NT2/D1 (cell line): ENCODE results near the gene EXOC1L.

Experiments
- DNase-seq: peaks from one replicate; pipeline ENCODE4 v3.0.0-alpha.2; 2011; ENCODE audit warnings: low read depth, low spot score
- H3K27me3 ChIP-seq: 2 replicates; pipeline ENCODE4 v1.6.0; 2011; ENCODE audit warnings: mild to moderate bottlenecking; ENCODE audit not compliant: insufficient read length, insufficient read depth
- H3K36me3 ChIP-seq: 2 replicates; pipeline ENCODE4 v1.6.1; 2011; ENCODE audit warnings: mild to moderate bottlenecking, low read length, mixed read lengths; ENCODE audit not compliant: insufficient read depth, insufficient read length
- H3K4me1 ChIP-seq: 2 replicates; pipeline ENCODE4 v1.5.1; 2011; ENCODE audit not compliant: insufficient read depth, insufficient read length
- H3K4me3 ChIP-seq: 2 replicates; pipeline ENCODE4 v1.5.1; 2011; ENCODE audit warnings: low read depth; ENCODE audit not compliant: insufficient read length
- H3K9ac ChIP-seq: 2 replicates; pipeline ENCODE4 v1.6.0; 2011; ENCODE audit warnings: low read depth; ENCODE audit not compliant: insufficient read length
- H3K9me3 ChIP-seq: 2 replicates; pipeline ENCODE4 v1.5.1; 2011; ENCODE audit warnings: mild to moderate bottlenecking, low read length; ENCODE audit not compliant: insufficient read depth
- SUZ12 ChIP-seq: IDR thresholded peaks from 2 replicates; pipeline ENCODE4 v1.6.1; 2011; ENCODE audit not compliant: insufficient read length, insufficient read depth; ENCODE audit errors: extremely low read depth
- YY1 ChIP-seq: IDR thresholded peaks from 2 replicates; pipeline ENCODE4 v1.6.1; 2011; ENCODE audit not compliant: insufficient read length, insufficient read depth
- ZNF274 ChIP-seq: IDR thresholded peaks from 2 replicates; pipeline ENCODE4 v1.6.1; 2011; ENCODE audit warnings: mild to moderate bottlenecking, low read depth, low read length

Gene EXOC1L

GRCh38 chr4:55879224-55879623 lies 59.6 kb downstream of the EXOC1L start:
- no peak overlapping the region for H3K9ac ChIP-seq
- no peak overlapping the region for H3K4me3 ChIP-seq
- H3K36me3 ChIP-seq: peaks cover 22% of the 10 kb centered on the region
- no peaks in the 10 kb centered on the region for H3K27me3 ChIP-seq
- H3K9me3 ChIP-seq: peaks cover 14% of the 10 kb centered on the region; the same call in 1 of the 2 replicates
- no peak for DNase-seq
- H3K4me1 ChIP-seq: no peaks in the 10 kb centered on the region
- TF ChIP-seq ZNF274: no peak
- no peak for TF ChIP-seq SUZ12
- no peak for TF ChIP-seq YY1

- H3K4me3 ChIP-seq: no peak overlapping the region
- peaks cover 22% of the 10 kb centered on the region for H3K36me3 ChIP-seq
- H3K27me3 ChIP-seq: no peaks in the 10 kb centered on the region
- H3K4me1 ChIP-seq: no peaks in the 10 kb centered on the region
- no peak for DNase-seq
- peaks cover 14% of the 10 kb centered on the region; the same call in 1 of the 2 replicates for H3K9me3 ChIP-seq
- no peak overlapping the region for H3K9ac ChIP-seq
- no peak for TF ChIP-seq ZNF274
- no peak for TF ChIP-seq SUZ12
- TF ChIP-seq YY1: no peak
Measured at GRCh38 chr4:55880652-55881280, 61.2 kb downstream of the EXOC1L start.

GRCh38 chr4:55884093-55884850 lies 64.7 kb downstream of the EXOC1L start:
- H3K36me3 ChIP-seq: peaks cover 17% of the 10 kb centered on the region
- no peak for TF ChIP-seq ZNF274
- no peak for TF ChIP-seq SUZ12
- no peak for TF ChIP-seq YY1
- no peak for DNase-seq

GRCh38 chr4:55884851-55885219 lies 65.2 kb downstream of the EXOC1L start:
- peaks cover 14% of the 10 kb centered on the region; the same call in 1 of the 2 replicates for H3K9me3 ChIP-seq

More at GRCh38 chr4:55884093-55884850, 64.7 kb downstream of the EXOC1L start:
- Histone ChIP-seq H3K9ac (no peak overlapping the region), H3K4me1 (no peaks in the 10 kb centered on the region), H3K4me3 (no peak overlapping the region), H3K27me3 (no peaks in the 10 kb centered on the region), H3K9me3 (peaks cover 14% of the 10 kb centered on the region; the same call in 1 of the 2 replicates)

More at GRCh38 chr4:55884851-55885219, 65.2 kb downstream of the EXOC1L start:
- TF ChIP-seq SUZ12 (no peak), ZNF274 (no peak), YY1 (no peak)
- Histone ChIP-seq H3K27me3 (no peaks in the 10 kb centered on the region), H3K36me3 (peaks cover 15% of the 10 kb centered on the region), H3K4me3 (no peak overlapping the region), H3K4me1 (no peaks in the 10 kb centered on the region), H3K9ac (no peak overlapping the region)
- no peak for DNase-seq
